GM12891 (cell line): Measurements from ENCODE around the gene RPTN.

Experiments
- POLR2A ChIP-seq: IDR thresholded peaks from 2 replicates; pipeline ENCODE4 v1.6.1; 2011; ENCODE audit warnings: low read depth, low read length, control low read depth
- POLR2AphosphoS5 ChIP-seq: IDR thresholded peaks from 2 replicates; pipeline ENCODE4 v1.6.1; 2011; ENCODE audit warnings: low read depth, low read length, control low read depth
- POU2F2 ChIP-seq: IDR thresholded peaks from 2 replicates; pipeline ENCODE4 v1.6.1; 2011; ENCODE audit warnings: low read depth, mild to moderate bottlenecking, control low read depth, low read length, moderate library complexity

DNA sequence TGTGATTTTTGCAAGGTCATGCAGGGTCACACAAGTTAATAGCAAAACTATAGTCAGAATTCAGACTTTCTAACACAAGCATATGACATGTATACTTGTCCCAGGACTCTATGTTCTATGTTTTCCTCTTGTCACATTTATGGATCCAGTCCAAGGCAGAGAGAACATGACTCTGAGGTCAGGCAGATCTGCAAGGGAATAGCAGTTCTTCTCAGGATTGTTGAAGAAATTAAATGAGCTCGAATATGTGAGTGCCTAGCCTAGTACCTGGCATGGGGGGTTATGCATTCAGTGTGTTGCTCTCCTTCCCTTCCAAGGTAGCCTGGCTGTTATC is 9.5 kb upstream of the RPTN start:
- no peak for TF ChIP-seq POLR2A
- TF ChIP-seq POLR2AphosphoS5, result no peak
- TF ChIP-seq POU2F2, result no peak
